ENCODE data around the gene USP47. TPM values are rescaled to one million over a fixed set of nuclear protein-coding genes. Genes with fewer than 3 reads are reported as not detected.
A peak's percentile ranks its signal among the peaks of the same experiment; 100 is the strongest.

USP47 gene
- total and polyA plus RNA-seq, 2 of the 13 experiments (the other 11 are each of a cell fraction or from before 2014, with no cell fraction given): 12.2 to 52.7 TPM

DNA sequence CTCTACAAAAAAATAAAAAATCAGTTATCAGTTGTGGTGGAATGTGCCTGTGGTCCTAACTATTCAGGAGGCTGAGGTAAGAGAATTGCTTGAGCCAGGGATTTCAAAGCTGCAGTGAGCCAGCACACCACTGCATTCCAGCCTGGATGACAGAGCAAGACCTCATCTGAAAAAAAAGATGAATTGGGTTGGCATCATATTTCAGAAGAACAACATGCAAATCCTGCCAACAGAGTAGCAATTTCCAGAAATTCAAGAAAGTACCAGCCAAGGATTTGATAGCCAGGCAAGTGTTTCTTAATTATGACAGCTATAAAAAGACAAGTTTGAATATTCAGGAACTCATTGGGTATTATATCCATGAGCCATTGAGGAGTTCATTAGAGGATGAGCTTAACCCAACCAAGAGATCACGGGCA, 75.2 kb downstream of the USP47 start:
- 100% methylated on average over 1 of the region's 1 CpG for WGBS (ENCODE audit: low lambda C conversion rate)
- ATAC-seq: no peak

GRCh38 chr11:11923828-11924227, 82.1 kb downstream of the USP47 start:
- POLR2A ChIA-PET: no interaction called here
- Histone ChIP-seq H3K27me3 (ENCODE audit: control insufficient read depth in 1 of 2, insufficient read depth in 2 of 2, low read length in 2 of 2) (no peaks in the 10 kb centered on the region), H3K9ac (ENCODE audit: insufficient read depth, low read depth, low read length) (no peak overlapping the region), H4K20me1 (ENCODE audit: insufficient read depth, low read length) (no peaks in the 10 kb centered on the region), H3K36me3 (replicated peaks in 1 of 2; ENCODE audit: control insufficient read depth in 1 of 2, insufficient read depth in 2 of 2, low read length in 2 of 2) (peaks cover 0 to 6% of the 10 kb centered on the region in 2 experiments; a peak in 1 of 5 replicates), H3K27ac (ENCODE audit: extremely low read length, insufficient read depth, low read length) (no peak overlapping the region), H2AFZ (ENCODE audit: low read length) (no peak overlapping the region), H3K4me2 (ENCODE audit: low read depth, low read length) (no peak overlapping the region), H3K4me3 (replicated peaks in 1 of 3; ENCODE audit: insufficient read depth in 1 of 3, low read depth in 2 of 3, low read length in 3 of 3) (no peak overlapping the region), H3K79me2 (ENCODE audit: insufficient read depth, low read length) (no peaks in the 10 kb centered on the region), H3K9me3 (ENCODE audit: low read length) (no peaks in the 10 kb centered on the region), H3K4me1 (ENCODE audit: insufficient read depth, low read length) (no peaks in the 10 kb centered on the region)
- intact Hi-C loops (cut with micrococcal nuclease; ENCODE audit: unreplicated experiment): no loop called here
- FAIRE-seq (no peak), DNase-seq (ENCODE audit: low spot score) (no peak), ATAC-seq (no peak)
- in situ Hi-C loops (cut with HindIII; ENCODE audit: extremely low pct_ligation_motif_present, low pct_unique_long_range_greater_than_20kb): no loop called here
- BruUV-seq (replicated peaks): no TSS peak
- CTCF ChIA-PET (ENCODE audit: low intra/inter-chr PET ratio, low total read pairs): no interaction called here
- TF ChIP-seq, protein P1, sequence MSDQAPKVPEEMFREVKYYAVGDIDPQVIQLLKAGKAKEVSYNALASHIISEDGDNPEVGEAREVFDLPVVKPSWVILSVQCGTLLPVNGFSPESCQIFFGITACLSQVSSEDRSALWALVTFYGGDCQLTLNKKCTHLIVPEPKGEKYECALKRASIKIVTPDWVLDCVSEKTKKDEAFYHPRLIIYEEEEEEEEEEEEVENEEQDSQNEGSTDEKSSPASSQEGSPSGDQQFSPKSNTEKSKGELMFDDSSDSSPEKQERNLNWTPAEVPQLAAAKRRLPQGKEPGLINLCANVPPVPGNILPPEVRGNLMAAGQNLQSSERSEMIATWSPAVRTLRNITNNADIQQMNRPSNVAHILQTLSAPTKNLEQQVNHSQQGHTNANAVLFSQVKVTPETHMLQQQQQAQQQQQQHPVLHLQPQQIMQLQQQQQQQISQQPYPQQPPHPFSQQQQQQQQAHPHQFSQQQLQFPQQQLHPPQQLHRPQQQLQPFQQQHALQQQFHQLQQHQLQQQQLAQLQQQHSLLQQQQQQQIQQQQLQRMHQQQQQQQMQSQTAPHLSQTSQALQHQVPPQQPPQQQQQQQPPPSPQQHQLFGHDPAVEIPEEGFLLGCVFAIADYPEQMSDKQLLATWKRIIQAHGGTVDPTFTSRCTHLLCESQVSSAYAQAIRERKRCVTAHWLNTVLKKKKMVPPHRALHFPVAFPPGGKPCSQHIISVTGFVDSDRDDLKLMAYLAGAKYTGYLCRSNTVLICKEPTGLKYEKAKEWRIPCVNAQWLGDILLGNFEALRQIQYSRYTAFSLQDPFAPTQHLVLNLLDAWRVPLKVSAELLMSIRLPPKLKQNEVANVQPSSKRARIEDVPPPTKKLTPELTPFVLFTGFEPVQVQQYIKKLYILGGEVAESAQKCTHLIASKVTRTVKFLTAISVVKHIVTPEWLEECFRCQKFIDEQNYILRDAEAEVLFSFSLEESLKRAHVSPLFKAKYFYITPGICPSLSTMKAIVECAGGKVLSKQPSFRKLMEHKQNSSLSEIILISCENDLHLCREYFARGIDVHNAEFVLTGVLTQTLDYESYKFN (CRISPR knock-in tag; conservative IDR thresholded peaks at IDR 0.05): no peak
- no peak for TF ChIP-seq CREB3 (CRISPR knock-in tag; IDR thresholded peaks at IDR 0.05)
- TF ChIP-seq, protein P2, sequence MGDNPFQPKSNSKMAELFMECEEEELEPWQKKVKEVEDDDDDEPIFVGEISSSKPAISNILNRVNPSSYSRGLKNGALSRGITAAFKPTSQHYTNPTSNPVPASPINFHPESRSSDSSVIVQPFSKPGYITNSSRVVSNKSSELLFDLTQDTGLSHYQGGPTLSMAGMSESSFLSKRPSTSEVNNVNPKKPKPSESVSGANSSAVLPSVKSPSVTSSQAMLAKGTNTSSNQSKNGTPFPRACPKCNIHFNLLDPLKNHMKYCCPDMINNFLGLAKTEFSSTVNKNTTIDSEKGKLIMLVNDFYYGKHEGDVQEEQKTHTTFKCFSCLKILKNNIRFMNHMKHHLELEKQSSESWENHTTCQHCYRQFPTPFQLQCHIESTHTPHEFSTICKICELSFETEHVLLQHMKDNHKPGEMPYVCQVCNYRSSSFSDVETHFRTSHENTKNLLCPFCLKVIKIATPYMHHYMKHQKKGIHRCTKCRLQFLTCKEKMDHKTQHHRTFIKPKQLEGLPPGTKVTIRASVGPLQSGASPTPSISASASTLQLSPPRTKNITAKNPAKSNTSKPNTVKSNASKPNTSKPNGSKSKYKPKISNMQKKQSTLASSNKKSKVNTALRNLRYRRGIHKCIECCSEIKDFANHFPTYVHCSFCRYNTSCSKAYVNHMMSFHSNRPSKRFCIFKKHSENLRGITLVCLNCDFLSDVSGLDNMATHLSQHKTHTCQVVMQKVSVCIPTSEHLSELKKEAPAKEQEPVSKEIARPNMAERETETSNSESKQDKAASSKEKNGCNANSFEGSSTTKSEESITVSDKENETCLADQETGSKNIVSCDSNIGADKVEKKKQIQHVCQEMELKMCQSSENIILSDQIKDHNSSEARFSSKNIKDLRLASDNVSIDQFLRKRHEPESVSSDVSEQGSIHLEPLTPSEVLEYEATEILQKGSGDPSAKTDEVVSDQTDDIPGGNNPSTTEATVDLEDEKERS (CRISPR knock-in tag; IDR thresholded peaks at IDR 0.05): no peak
- TF ChIP-seq ZNF451 (CRISPR knock-in tag; IDR thresholded peaks at IDR 0.05): no peak
- no peak for TF ChIP-seq ZNF570 (CRISPR knock-in tag; IDR thresholded peaks at IDR 0.05; ENCODE audit: borderline replicate concordance)
- no peak for TF ChIP-seq RORA (CRISPR knock-in tag; IDR thresholded peaks at IDR 0.05)

More for the DNA sequence above, 75.2 kb downstream of the USP47 start:
- Histone ChIP-seq H3K27me3 (ENCODE audit: control insufficient read depth in 1 of 2, insufficient read depth in 2 of 2, low read length in 2 of 2) (no peaks in the 10 kb centered on the region), H3K9ac (ENCODE audit: insufficient read depth, low read depth, low read length) (no peak overlapping the region), H3K4me2 (ENCODE audit: low read depth, low read length) (no peak overlapping the region), H3K9me3 (ENCODE audit: low read length) (no peaks in the 10 kb centered on the region), H3K4me1 (ENCODE audit: insufficient read depth, low read length) (no peaks in the 10 kb centered on the region), H4K20me1 (ENCODE audit: insufficient read depth, low read length) (no peaks in the 10 kb centered on the region), H2AFZ (ENCODE audit: low read length) (no peak overlapping the region), H3K27ac (ENCODE audit: extremely low read length, insufficient read depth, low read length) (no peak overlapping the region), H3K4me3 (replicated peaks in 1 of 3; ENCODE audit: insufficient read depth in 1 of 3, low read depth in 2 of 3, low read length in 3 of 3) (no peak overlapping the region), H3K79me2 (ENCODE audit: insufficient read depth, low read length) (no peaks in the 10 kb centered on the region), H3K36me3 (replicated peaks in 1 of 2; ENCODE audit: control insufficient read depth in 1 of 2, insufficient read depth in 2 of 2, low read length in 2 of 2) (no peaks in the 10 kb centered on the region)
- POLR2A ChIA-PET: no interaction called here
- TF ChIP-seq REPIN1 (CRISPR knock-in tag; IDR thresholded peaks at IDR 0.05; ENCODE audit: borderline replicate concordance, low read depth) (no peak), ZNF616 (CRISPR knock-in tag; IDR thresholded peaks at IDR 0.05; ENCODE audit: low read depth) (no peak), ZNF691 (CRISPR knock-in tag; IDR thresholded peaks at IDR 0.05; ENCODE audit: borderline replicate concordance, low read depth) (no peak), TOE1 (CRISPR knock-in tag; IDR thresholded peaks at IDR 0.05) (no peak), GFI1 (CRISPR knock-in tag; IDR thresholded peaks at IDR 0.05; ENCODE audit: borderline replicate concordance) (no peak), ARNTL (CRISPR knock-in tag; IDR thresholded peaks at IDR 0.05) (no peak), ZSCAN21 (CRISPR knock-in tag; IDR thresholded peaks at IDR 0.05; ENCODE audit: borderline replicate concordance) (no peak)
- FAIRE-seq (no peak), DNase-seq (ENCODE audit: low spot score) (peak; percentile 2)
- intact Hi-C loops (cut with micrococcal nuclease; ENCODE audit: unreplicated experiment) (no loop called here), in situ Hi-C loops (cut with HindIII; ENCODE audit: extremely low pct_ligation_motif_present, low pct_unique_long_range_greater_than_20kb) (no loop called here)
- no TSS peak for BruUV-seq (replicated peaks)
- CTCF ChIA-PET (ENCODE audit: low intra/inter-chr PET ratio, low total read pairs): no interaction called here
